Measurements from ENCODE around the gene ZNF331.

DNA sequence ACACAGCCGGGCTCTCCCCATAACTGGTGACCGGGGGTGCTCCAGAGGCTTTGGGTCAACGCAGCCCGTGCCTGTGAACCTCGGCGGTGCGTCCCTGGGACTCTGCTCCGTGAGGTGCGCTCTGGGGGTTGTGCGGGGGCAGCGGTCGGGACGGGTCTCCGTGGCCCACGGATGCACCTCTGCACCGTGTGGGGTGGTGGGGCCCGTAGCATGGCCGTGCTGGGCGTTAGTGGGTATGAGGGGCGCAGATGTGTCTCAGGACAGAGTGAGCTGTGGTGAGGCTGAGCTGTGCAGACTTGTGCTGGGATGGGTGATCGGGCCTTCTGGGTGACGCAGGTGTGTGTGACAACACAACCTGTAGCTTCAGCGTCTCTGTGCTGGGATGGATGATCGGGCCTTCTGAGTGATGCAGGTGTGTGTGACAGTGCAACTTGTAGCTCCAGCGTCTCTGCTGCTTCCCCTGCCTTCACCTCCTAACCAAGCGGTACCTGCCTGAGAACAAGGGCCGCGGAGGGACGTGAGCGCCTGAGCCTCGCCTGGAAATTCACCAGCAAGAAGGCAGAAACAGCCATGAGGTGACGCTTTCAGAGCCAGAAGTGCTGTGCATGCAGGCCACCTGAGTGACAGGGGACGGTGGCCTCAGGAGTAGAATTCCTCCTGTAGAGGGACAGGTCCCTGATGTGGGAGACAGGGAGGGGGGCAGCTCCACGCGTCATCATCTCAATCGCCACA, 599 bp downstream of the ZNF331 start:
- TF ChIP-seq, protein P1, sequence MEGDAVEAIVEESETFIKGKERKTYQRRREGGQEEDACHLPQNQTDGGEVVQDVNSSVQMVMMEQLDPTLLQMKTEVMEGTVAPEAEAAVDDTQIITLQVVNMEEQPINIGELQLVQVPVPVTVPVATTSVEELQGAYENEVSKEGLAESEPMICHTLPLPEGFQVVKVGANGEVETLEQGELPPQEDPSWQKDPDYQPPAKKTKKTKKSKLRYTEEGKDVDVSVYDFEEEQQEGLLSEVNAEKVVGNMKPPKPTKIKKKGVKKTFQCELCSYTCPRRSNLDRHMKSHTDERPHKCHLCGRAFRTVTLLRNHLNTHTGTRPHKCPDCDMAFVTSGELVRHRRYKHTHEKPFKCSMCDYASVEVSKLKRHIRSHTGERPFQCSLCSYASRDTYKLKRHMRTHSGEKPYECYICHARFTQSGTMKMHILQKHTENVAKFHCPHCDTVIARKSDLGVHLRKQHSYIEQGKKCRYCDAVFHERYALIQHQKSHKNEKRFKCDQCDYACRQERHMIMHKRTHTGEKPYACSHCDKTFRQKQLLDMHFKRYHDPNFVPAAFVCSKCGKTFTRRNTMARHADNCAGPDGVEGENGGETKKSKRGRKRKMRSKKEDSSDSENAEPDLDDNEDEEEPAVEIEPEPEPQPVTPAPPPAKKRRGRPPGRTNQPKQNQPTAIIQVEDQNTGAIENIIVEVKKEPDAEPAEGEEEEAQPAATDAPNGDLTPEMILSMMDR (conservative IDR thresholded peaks at IDR 0.05; ENCODE audit: low read length) = no peak
- TF ChIP-seq EZH2phosphoT487 (IDR thresholded peaks at IDR 0.05; ENCODE audit: borderline replicate concordance) = no peak

All from Loucy (cell line).